ENCODE measurements around the gene KIF26B.

KIF26B gene

GRCh38 chr1:245538671-245539070 is 383.9 kb downstream of the KIF26B start:
- DNase-seq = peak; percentile 3

GRCh38 chr1:245541369-245541768 is 386.6 kb downstream of the KIF26B start:
- no peak for DNase-seq

DNA sequence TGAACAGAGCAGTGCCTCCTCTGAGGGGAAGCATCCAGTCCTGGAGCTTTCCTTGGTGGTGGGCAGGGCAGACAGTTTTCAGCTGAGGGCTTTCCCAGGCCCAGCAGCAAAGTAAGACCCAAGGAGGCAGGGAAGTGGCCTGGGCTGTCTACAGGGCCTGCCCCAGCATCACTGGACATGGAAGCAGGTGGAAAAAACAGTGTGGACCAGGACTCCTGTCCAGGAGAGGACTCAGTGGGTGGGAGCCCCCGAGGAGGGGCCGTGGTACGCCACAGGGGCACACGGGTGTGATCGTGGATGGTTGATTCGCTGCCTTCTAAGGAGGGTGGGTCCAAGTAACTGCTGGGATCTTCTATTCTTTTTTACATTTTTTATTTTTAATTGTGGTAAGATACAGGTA is 387.6 kb downstream of the KIF26B start:
- no peak for DNase-seq

GRCh38 chr1:245544236-245544635 is 389.5 kb downstream of the KIF26B start:
- no peak for DNase-seq

DNA sequence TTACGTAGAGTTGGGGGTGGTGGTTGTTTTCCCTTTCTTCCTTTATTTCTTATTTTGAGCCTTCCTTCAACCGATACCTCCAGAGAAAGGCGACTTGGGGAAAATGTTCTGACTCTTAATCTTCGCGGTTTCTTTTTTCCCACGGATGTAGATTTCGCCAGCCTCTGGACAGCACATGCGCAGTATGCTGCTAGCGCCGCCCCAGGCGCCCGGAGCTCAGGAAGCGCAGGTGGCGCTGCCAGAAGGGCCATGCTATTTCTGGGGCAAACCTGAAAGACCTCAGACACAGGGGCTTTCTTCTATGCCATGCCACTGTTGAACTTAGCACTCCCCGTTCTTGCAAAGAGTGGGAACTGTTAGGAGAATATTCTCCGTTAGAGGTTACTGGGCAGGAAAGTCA is 392.1 kb downstream of the KIF26B start:
- DNase-seq = no peak

DNA sequence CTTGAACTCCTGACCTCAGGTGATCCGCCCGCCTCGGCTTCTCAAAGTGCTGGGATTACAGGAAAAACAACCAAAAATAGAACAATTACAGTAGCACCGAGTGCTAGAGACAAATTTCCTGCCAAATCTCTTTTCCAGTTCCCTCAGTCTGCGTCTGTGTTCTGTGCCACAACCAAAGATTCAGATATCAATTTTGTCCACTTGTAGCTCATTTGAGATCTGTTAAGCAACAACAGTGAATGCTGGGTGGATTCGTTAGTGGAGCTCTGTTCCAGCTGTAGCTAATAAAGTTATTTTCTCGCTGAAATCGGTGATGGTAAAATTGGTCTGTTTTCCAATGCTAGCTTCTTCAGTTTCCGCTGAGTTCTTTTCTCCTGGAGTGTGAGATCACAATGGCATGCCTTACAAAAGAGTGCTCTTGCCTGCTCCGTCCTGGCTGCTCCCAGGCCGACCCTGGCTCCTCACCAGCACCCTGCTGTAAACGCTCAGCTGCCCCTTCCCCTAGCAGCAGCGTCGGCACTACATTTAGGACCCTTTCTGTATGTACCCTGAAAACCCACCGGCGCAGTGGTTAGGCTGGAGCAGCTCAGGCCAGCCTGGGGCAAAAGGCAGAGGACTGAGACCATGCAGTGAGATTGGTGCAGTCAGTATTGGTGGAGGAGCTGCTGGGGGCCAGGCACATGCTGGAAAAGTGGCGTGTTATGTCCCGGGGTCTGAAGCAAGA is 395.4 kb downstream of the KIF26B start:
- no peak for DNase-seq

GRCh38 chr1:245550720-245551043 is 395.9 kb downstream of the KIF26B start:
- no peak for DNase-seq

DNA sequence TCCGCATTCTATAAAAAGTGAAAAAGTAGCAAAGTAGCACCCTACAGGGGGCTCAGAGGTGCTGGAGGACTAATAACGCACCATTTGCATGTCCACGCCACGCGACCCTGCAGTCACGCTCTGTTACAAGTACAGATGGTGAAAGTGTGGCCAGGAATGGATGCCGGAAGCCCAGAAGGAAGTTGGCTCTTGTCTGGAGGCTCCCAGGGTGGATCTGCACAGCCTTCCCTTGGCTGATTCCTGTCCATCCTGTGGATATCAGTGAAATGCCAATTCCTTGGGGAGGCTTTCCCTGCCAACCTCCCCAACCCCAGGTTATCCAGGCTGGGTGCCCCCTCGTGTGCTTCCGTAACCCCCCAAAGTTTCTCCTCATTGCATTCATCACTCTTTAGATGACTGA is 396.8 kb downstream of the KIF26B start:
- no peak for DNase-seq

DNA sequence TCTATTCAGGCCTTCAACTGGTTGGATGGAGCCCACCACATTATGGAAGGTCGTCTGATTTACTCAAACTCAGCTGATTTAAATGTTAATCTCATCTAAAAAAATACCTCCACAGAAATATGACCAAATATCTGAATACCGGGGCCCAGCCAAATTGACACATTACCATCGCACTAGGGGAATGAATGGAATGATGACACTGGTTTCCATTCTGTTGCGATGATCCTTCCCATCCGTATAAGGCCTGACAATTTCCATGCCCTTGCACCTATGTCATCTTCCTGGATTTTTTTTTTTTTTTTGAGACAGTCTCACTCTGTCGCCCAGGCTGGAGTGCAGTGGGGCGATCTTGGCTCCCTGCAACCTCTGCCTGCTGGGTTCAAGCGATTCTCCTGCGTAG is 397.5 kb downstream of the KIF26B start:
- no peak for DNase-seq

- no peak for DNase-seq
Observed at GRCh38 chr1:245556057-245556456, 401.3 kb downstream of the KIF26B start.

GRCh38 chr1:245558069-245558468 is 403.3 kb downstream of the KIF26B start:
- DNase-seq = no peak

DNA sequence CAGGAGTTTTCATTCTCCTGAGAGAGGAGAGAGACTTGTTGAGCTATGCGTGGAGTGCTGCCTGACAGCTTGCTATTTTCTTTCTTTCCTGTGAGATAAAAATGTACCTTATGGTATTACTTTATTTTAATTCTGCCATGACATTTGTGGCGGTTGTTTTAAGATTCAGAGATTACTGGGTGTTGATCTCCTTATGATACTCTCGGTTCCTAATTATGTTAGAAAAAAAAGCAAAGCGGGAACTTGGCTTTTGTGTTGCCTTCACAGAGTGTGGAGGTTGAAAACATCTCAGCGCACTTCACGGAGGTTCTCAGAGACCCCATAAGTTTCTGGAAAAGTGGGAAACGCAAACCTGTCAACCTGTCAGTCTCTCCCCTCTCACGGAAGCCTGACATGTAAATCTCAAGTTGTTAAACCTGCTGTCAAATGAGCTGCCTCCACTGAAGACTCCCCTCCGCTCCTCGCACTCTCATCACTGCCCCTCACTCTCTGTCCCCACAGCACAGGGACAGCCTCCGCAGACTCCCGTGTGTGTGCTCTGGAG is 405.6 kb downstream of the KIF26B start:
- DNase-seq = no peak

DNA sequence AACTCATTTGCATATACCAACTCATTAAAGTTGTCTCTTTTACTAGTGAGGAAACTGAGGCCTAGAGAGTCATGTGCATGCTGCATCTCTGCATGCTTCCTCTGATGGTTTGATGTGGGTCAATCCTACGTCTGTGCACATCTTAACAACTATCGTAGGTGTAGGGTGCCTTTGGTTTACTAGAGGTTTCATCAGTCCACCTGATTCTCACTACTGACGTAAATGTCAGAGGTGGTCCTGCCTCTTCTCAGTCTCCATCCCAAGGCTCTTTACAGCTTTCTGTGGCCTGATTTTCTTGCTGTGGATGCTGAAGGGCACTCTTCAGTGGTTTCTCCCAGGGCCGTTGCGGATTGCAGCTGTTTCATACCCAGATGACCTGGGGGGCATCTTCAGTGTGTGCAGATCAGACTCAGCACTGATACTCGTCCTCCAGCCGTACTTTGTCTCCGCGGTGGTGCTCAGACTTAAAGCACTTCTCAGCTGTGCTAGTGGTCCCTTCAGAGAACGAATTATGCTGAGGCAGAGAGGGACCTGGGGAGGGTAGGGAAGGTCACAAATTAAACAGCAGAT is 407.0 kb downstream of the KIF26B start:
- DNase-seq = no peak

- no peak for DNase-seq
Observed at GRCh38 chr1:245566134-245566533, 411.3 kb downstream of the KIF26B start.

- DNase-seq = no peak
Observed at GRCh38 chr1:245566952-245567351, 412.2 kb downstream of the KIF26B start.

DNA sequence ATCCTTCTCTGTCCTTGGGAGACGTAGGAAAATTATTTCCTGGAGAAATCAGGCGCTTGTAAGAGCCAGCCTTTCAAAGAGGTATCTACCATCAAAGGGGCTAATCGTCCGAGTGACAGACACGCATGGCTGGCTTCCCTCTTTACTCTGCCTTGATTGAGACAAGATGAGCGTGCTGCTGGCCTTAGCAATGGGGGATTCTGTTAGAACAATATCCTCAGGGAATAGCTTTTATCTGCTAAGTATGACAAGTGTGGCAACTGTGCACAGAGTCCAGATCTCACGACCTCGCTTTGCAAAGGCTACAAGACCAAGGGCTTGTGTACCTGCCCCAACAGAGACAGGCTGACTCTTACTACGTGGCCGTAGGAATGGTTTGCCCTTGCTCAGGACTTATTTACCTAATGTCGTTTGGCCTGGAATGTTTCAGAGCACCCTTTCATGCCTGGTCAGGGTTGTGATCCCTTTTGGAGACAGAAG is 417.1 kb downstream of the KIF26B start:
- DNase-seq = no peak

DNA sequence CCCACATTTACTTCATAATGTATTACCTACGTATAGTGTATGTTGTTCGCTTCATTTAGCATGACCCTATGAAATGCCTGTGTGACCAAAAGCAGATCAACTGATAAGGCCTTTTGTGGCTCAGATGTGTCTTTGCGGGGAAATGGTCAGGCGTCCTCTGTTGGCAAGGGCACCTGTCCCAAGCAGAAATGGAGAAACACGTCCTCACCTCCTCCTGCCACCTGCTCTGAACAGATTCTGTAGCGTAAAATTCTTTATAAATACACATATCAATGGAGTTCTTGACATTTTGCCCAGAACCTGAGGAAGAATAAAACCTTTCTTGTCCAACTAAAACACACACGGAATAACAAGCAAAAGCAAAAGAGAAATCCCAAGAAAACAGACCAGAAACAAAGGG is 417.9 kb downstream of the KIF26B start:
- no peak for DNase-seq

DNA sequence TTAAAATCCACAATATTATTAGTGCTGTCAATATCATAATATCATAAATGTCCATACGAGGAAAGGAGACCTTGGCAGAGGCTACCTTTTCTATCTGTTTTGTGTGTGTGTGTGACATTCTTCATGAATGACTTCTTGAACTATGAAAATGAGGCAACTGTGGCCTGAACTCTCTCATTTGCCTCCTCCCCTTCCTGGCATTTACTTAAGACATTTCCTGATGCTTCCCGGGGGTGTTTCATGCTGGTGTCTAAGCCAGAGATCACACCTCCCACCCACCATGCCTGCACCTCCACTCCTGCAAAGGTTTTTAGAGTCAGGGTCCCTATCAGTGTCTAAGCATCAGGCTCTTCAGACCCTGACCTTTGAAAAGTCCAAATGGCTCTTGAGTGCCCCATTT is 420.9 kb downstream of the KIF26B start:
- peak; percentile 6 for DNase-seq

- DNase-seq = no peak
Observed at GRCh38 chr1:245576323-245576722, 421.5 kb downstream of the KIF26B start.

- no peak for DNase-seq
Observed at GRCh38 chr1:245577191-245578157, 422.7 kb downstream of the KIF26B start.

GRCh38 chr1:245578308-245578707 is 423.5 kb downstream of the KIF26B start:
- DNase-seq = no peak

DNA sequence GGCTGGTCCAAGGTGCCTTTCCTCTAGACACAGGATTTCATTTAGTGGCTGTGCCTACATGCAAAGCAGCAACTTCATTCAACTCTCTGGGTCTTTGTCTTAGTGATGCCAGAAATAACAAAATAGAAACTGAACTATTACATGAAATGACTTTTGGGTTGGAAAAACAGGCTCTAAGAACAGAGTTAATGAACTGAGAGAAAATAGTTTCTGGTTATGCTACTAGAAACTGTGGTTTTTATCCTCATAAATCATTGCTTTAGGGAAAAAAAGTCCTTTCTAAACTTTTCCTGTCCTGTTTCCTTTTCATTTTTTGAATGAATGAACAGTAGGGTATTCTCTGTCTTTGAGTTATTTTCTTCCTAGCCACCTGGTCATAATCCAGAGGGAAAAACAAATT is 424.0 kb downstream of the KIF26B start:
- no peak for DNase-seq

DNA sequence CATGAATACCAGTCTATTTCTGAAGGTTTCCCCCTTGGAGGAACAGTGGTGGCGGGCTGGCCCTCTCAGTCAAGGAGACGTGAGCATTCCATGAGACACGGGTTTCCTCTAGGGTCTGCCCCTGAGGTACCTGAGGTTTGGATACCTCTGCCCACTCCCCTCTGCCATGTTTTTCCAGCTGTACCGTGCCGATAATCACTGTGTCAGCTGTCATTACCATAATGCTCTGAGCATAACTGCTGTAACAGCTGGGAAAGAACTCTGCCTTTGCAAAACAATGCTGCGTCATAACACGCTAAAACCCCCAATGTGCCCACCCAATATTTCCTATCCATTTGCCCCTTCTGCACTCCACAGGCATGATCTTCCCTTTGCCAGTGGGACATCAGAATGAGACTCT is 425.1 kb downstream of the KIF26B start:
- DNase-seq = no peak

DNA sequence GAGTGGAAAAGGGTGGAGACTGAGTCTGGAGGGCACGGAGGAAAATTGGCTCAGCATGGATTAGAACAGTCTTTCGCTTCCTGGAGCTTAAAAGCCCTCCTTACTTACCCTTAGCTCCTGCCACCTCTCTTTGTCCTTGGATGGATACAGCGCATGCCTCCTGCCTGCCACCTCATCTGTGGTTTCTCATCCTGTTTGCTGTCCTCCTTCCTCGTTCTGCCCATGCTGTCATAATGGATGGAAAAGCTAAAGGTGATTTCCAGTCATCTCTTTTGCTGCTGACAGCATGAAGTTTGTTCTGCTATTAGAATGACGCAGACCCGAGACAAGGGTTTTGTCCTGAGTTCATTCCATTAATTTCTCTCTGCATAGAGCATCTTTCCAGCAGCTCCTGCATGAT is 425.9 kb downstream of the KIF26B start:
- no peak for DNase-seq
